Astrocyte of the cerebellum (primary cell): ENCODE data around the gene SOD1.
"Not testable (repeated sequence)": the region's sequence is repeated elsewhere in the genome, so short reads cannot be mapped to it uniquely, and the experiment has no call there.

Source experiments
- DNase-seq: peaks from one replicate; pipeline ENCODE4 v3.0.0-alpha.2; 2011; ENCODE audit warnings: low read depth
- H3K4me3 ChIP-seq: 2 replicates; pipeline ENCODE4 v1.5.1; 2011; ENCODE audit warnings: mild to moderate bottlenecking, low read depth, low read length, moderate library complexity
- CTCF ChIP-seq: IDR thresholded peaks from 2 replicates; pipeline ENCODE4 v1.5.1; 2012; ENCODE audit warnings: low read length, low read depth, moderate library complexity, mild to moderate bottlenecking; ENCODE audit errors: missing control alignments
- in situ Hi-C: cut with HindIII; loops from 2 replicates; pipeline ENCODE4 v1.10.0; 2017; ENCODE audit warnings: low sequenced_read_pairs

SOD1 gene

DNA sequence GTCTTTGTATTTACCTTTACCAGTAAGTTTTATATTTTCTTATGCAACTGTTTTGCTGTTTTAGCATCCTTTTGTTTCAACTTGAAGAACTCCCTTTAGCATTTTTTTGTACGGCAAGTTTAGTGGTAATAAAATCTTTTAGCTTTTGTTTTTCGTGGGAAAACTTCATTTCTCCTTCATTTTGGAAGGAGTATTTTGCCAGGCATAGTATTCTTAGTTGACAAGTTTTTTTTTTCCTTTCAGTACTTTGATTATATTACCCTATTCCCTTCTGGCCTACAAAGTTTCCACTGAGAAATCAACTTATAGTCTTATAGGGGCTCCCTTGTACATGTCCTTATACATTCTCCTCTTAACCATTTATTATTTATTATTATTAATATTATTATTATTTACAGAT lies 22.6 kb upstream of the SOD1 start:
- H3K4me3 ChIP-seq = no peak overlapping the region
- no peak for TF ChIP-seq CTCF
- in situ Hi-C loops = no loop called here
- no peak for DNase-seq

GRCh38 chr21:31641416-31641922 lies 18.0 kb upstream of the SOD1 start:
- DNase-seq = no peak
- in situ Hi-C loops = no loop called here
- no peak for TF ChIP-seq CTCF
- no peak overlapping the region for H3K4me3 ChIP-seq

GRCh38 chr21:31644643-31645042 lies 14.8 kb upstream of the SOD1 start:
- no peak overlapping the region for H3K4me3 ChIP-seq
- no peak for DNase-seq
- in situ Hi-C loops = no loop called here
- TF ChIP-seq CTCF = no peak

- no peak for DNase-seq
- in situ Hi-C loops = no loop called here
- no peak for TF ChIP-seq CTCF
- no peak overlapping the region for H3K4me3 ChIP-seq
These were observed 11.8 kb upstream of the SOD1 start for GRCh38 chr21:31647650-31648049.

DNA sequence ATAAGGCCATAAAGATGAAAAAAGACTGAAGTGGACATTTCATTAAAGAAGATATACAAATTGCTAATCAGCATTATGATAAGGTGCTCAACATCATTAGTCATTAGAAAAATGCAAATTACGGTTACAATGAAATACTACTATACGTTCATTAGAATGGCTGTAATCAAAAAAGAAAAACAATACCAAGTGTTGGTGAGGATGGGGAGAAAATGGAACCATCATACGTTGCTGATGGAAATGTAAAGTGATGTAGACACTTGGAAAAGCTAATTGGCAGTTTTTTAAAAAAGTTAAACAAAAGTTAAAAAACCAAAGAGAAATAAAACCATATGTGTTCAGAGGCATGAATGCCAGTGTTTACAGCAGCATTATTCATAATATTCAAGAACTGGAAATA lies 8.6 kb upstream of the SOD1 start:
- DNase-seq = no peak
- TF ChIP-seq CTCF = no peak
- H3K4me3 ChIP-seq = no peak overlapping the region
- in situ Hi-C loops = no loop called here

DNA sequence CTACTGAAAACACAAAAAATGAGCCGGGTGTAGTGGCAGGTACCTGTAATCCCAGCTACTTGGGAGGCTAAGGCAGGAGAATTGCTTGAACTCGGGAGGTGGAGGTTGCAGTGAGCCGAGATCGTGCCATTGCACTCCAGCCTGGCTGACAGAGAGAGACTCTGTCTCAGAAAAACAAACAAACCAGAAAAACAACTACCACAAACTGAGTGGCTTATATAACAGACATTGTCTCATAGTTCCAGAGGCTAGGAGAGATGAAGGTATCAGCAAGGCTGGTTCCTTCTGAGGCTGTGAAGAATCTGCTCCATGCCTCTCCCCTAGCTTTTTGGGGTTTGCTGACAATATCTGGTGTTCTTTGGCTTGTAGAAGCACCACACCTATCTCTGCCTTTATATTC lies 8.0 kb upstream of the SOD1 start:
- H3K4me3 ChIP-seq, DNase-seq, in situ Hi-C loops: not testable (repeated sequence)

GRCh38 chr21:31654340-31654739 lies 5.2 kb upstream of the SOD1 start:
- in situ Hi-C loops = no loop called here
- no peak overlapping the region for H3K4me3 ChIP-seq
- TF ChIP-seq CTCF = no peak
- DNase-seq = no peak

DNA sequence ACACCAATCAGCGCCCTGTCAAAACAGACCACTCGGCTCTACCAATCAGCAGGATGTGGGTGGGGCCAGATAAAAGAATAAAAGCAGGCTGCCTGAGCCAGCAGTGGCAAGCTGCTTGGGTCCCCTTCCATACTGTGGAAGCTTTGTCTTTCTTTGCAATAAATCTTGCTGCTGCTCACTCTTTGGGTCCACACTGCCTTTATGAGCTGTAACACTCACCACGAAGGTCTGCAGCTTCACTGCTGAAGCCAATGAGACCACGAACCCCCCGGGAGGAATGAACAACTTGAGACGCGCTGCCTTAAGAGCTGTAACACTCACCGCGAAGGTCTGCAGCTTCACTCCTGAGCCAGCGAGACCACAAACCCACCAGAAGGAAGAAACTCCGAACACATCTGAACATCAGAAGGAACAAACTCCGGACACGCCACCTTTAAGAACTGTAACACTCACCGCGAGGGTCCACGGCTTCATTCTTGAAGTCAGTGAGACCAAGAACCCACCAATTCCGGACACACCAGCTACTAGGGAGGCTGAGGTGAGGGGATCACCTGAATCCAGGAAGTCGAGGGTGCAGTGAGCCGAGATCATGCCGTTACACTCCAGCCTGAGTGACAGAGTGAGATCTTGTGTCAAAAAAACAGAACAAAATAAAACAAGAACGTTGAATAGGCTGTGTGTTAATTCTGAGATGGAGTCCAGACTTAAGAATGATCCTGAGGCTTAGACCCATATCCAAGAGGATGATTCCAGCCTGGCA lies 4.5 kb upstream of the SOD1 start:
- DNase-seq, in situ Hi-C loops, H3K4me3 ChIP-seq: not testable (repeated sequence)
